D721Med (cell line): ENCODE measurements around the gene GOPC.

Experiments
- DNase-seq: peaks from one replicate; pipeline ENCODE4 v3.0.0; 2011; ENCODE audit warnings: low spot score; ENCODE audit not compliant: insufficient read length
- FAIRE-seq: peaks from 2 replicates; lab custom pipeline; 2011; peaks lifted over from hg19 to GRCh38; lab: Jason Lieb, UNC
- TF ChIP-seq, protein P1 (sequence below): IDR thresholded peaks from 2 replicates; pipeline ENCODE4 v1.5.1; 2012; ENCODE audit warnings: mild to moderate bottlenecking, control low read depth; ENCODE audit not compliant: insufficient read depth; ENCODE audit errors: missing control alignments

Gene GOPC

DNA sequence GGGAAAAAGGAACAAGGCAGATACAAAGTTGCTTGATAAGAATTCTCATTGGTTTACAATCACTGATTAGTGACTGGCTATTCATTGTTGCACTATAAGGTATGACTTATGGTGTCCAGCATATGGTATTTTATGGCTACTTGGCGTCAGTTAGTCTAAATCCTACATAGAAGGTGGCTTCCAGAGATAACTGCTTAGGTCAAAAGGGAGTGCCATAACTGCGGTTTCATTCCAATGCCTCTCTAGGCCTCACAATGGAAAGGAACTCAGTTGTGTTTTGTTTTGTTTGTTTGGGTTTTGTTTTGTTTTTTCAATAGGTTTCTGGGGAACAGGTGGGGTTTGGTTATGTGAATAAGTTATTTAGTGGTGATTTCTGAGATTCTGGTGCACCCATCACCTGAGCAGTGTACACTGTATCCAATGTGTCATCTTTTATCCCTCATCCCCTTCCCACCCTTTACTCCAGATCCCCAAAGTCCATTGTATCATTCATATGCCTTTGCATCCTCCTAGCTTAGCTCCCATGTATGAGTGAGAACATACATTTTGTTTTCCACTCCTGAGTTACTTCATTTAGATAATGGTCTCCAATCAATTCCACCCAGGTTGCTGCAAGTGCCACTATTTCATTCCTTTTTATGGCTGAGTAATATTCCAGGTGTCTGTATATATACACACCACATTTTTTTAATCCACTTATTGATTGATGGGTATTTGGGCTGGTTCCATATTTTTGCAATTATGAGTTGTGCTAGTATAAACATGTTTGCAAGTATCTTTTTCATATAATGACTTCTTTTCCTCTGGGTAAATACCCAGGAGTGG, 7.0 kb downstream of the GOPC start:
- TF ChIP-seq, protein P1, sequence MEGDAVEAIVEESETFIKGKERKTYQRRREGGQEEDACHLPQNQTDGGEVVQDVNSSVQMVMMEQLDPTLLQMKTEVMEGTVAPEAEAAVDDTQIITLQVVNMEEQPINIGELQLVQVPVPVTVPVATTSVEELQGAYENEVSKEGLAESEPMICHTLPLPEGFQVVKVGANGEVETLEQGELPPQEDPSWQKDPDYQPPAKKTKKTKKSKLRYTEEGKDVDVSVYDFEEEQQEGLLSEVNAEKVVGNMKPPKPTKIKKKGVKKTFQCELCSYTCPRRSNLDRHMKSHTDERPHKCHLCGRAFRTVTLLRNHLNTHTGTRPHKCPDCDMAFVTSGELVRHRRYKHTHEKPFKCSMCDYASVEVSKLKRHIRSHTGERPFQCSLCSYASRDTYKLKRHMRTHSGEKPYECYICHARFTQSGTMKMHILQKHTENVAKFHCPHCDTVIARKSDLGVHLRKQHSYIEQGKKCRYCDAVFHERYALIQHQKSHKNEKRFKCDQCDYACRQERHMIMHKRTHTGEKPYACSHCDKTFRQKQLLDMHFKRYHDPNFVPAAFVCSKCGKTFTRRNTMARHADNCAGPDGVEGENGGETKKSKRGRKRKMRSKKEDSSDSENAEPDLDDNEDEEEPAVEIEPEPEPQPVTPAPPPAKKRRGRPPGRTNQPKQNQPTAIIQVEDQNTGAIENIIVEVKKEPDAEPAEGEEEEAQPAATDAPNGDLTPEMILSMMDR, result no peak
- no peak for DNase-seq
- FAIRE-seq, result no peak

DNA sequence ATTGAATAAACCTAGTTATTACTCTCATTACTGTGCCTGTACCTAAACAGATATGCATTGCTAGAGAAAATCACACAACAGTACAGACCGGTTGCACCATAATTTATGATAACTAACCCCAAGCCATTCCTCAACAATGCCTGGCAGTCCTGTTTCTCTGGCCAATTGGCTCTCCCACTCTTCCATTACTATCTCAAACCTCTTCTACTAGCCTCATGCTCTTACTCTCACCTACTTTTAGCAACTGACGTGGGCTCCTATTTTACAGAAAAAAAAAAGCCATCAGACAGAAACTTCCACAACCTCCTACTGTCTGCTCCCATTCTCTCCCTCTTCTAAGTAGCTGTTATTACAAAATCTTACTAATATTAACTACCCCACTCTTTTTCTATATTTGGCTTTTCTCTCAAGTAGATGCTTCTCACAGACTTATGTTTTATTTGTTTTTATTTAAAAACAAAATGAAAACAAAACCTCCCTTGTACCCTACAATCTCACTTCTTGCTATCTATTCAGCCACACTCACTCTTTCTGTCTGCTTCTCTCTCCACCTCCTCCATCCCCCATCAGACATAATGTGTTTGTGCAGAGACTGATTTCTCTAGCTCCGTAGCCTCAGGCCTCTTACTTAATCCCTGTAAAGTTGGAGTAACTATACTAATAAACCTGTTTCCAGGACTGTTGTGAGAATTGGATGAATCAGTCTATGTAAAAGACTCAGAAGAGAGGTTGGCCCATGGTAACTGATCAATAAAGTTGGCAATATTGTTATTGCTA, 9.1 kb downstream of the GOPC start:
- DNase-seq, result no peak
- FAIRE-seq, result no peak
- TF ChIP-seq, protein P1, result no peak

DNA sequence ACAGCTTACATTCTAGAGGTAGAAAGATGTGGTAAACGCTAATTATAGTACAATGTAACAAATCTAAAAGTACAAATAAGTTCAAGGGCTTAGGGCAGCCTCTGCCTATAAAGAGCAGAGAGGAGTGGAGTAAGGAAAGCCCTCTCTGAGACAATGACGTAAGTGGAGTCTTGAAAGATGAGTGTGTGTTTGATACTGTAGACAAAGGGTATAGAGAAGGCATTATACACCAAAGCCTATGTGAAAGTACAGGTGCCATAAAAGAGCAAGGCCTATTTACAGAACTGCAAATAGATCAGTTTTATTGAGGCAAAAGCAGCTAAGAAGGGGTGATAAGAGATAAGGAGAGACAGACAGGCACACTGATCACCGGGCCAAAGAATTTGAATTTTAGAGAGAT, 10.9 kb downstream of the GOPC start:
- DNase-seq (no peak), FAIRE-seq (no peak)

DNA sequence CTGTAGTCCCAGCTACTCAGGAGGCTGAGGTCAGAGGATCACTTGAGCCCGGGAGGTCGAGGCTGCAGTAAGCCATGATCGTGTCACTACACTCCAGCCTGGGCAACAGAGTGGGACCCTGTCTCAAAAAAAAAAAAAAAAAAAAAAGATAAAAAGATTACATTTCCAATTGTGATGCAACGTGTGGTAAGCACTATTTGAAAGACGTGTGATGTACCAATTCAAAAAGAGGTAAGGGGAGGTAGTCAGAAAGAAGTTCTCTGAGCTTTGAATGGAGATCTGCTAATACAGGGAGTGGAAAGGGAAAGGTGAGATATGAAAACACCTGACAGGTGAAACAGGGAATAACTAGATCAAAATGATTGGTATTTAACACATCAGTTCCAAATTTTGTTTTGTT, 11.9 kb downstream of the GOPC start:
- TF ChIP-seq, protein P1, result no peak
- DNase-seq (no peak), FAIRE-seq (no peak)

More for the DNA sequence above, 10.9 kb downstream of the GOPC start:
- TF ChIP-seq, protein P1, result no peak

DNA sequence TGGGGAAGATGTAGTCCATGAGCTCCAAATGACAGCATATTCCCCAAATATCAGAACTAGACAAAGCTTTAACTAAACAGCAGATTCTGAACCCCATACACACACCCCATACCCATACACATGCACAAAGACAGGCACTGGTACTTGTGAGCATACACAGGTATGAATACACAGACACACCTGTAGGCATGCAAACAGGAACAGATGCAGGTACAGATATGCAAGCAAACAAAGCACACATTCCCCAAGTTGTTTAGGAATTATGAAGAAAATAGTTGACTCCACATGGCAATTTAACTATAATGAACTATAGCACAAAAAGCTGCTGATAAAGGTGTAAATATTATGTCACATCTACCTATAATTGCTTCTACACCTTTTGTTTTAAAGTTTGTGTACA, 16.7 kb downstream of the GOPC start:
- FAIRE-seq, result no peak
- TF ChIP-seq, protein P1, result no peak
- no peak for DNase-seq

DNA sequence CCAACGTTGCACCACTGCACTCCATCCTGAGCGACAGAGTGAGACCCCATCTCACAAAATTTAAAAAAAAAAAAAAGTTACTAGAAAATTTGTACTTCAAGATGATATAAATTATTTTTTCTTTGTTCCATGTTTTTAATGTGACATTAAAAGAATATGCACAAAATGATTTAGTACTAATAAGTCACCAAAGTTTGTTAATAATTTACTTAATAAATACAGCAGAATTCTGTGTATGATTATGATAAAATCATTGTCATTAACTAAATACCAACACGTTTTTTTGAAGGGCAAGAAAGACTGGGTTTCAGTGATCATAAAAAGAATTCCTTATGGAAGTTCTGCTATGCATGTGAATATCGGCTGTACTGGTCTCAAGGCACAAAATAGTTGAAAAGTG, 28.1 kb downstream of the GOPC start:
- DNase-seq (no peak), FAIRE-seq (no peak)
- TF ChIP-seq, protein P1, result no peak
